PC-9 (cell line): ENCODE results near the gene PDHA1. TPM values are rescaled to one million over a fixed set of nuclear protein-coding genes. Genes with fewer than 3 reads are reported as not detected.

Source experiments
- BruUV-seq: library from RNA; stranded (reverse); fragments of 400-500 nt; replicated peaks from 2 replicates; lab custom pipeline; 2021; lab: Mats Ljungman, UMichigan
- CTCF ChIA-PET: fragments of 300-600 bp; sonication (Branson Sonifier 250); formaldehyde crosslinking; loops from one replicate; lab custom pipeline; 2022; ENCODE audit warnings: antibody characterized with exemption; lab: Charles Lee
- POLR2A ChIA-PET: fragments of 300-600 bp; sonication (Branson Sonifier 250); formaldehyde crosslinking; loops from one replicate; lab custom pipeline; 2022; ENCODE audit warnings: antibody characterized with exemption; ENCODE audit not compliant: unreplicated experiment; lab: Charles Lee
- DNase-seq, 2 experiments: peaks; one replicate each; pipeline versions ENCODE4 v3.0.0 to v3.0.0-alpha.2; 2015 to 2022; ENCODE audit warnings: mixed read lengths in 1 of 2
- H2AFZ ChIP-seq: fragments of 200-600 bp; sonication (generic); 2 replicates; pipeline ENCODE4 v1.8.1; 2017; ENCODE audit warnings: antibody characterized with exemption
- H3F3A ChIP-seq: fragments of 200-600 bp; sonication (generic); 2 replicates; pipeline ENCODE4 v1.8.1; 2017; ENCODE audit warnings: antibody characterized with exemption, mild to moderate bottlenecking, low read depth; ENCODE audit not compliant: insufficient read depth
- H3K27ac ChIP-seq: fragments of 200-600 bp; sonication (generic); 2 replicates; pipeline ENCODE4 v1.6.1; 2016; ENCODE audit warnings: mixed run types
- H3K27me3 ChIP-seq: fragments of 200-600 bp; sonication (generic); 2 replicates; pipeline ENCODE4 v1.6.1; 2016; ENCODE audit warnings: low read depth, mixed run types; ENCODE audit not compliant: insufficient read depth
- H3K36me3 ChIP-seq: fragments of 200-600 bp; sonication (generic); 2 replicates; pipeline ENCODE4 v1.6.1; 2016; ENCODE audit warnings: low read depth, mixed run types
- H3K4me1 ChIP-seq: fragments of 200-600 bp; sonication (generic); replicated peaks from 2 replicates; pipeline ENCODE4 v1.6.1; 2016; ENCODE audit warnings: mixed run types; ENCODE audit not compliant: insufficient read depth
- H3K4me2 ChIP-seq: fragments of 200-600 bp; sonication (generic); 2 replicates; pipeline ENCODE4 v1.6.1; 2017; ENCODE audit warnings: mixed run types
- H3K4me3 ChIP-seq: fragments of 200-600 bp; sonication (generic); 2 replicates; pipeline ENCODE4 v1.6.1; 2016; ENCODE audit warnings: mixed run types
- H3K79me2 ChIP-seq: fragments of 200-600 bp; sonication (generic); 2 replicates; pipeline ENCODE4 v1.6.1; 2017; ENCODE audit warnings: low read depth, mixed run types
- H3K9me2 ChIP-seq: fragments of 200-600 bp; sonication (generic); 2 replicates; pipeline ENCODE4 v1.8.1; 2017; ENCODE audit warnings: mild to moderate bottlenecking; ENCODE audit not compliant: insufficient read depth
- H3K9me3 ChIP-seq: fragments of 200-600 bp; sonication (generic); 2 replicates; pipeline ENCODE4 v1.8.1; 2016; ENCODE audit warnings: low read depth; ENCODE audit not compliant: insufficient read depth
- H4K20me1 ChIP-seq: fragments of 200-600 bp; sonication (generic); 2 replicates; pipeline ENCODE4 v1.8.1; 2017; ENCODE audit not compliant: insufficient read depth
- CTCF ChIP-seq: fragments of 200-600 bp; sonication (generic); conservative IDR thresholded peaks from 2 replicates; pipeline ENCODE4 v1.6.1; 2017; ENCODE audit warnings: mixed run types, antibody characterized with exemption, mild to moderate bottlenecking, moderate library complexity
- EZH2 ChIP-seq: fragments of 200-600 bp; sonication (generic); IDR thresholded peaks from 2 replicates; pipeline ENCODE4 v1.8.0; 2017; ENCODE audit warnings: antibody characterized with exemption, low read depth
- intact Hi-C: fragments of 100-400 bp; cut with micrococcal nuclease; formaldehyde crosslinking; loops from one replicate; pipeline ENCODE4 v1.10.0; 2022; ENCODE audit not compliant: unreplicated experiment
- total RNA-seq: library from RNA; stranded (reverse); gene quantifications from 2 replicates; pipeline ENCODE4 v1.2.3, GENCODE V29; 2021

Gene PDHA1
- total RNA-seq, 1 experiment from 2014 or later, result 193 TPM

GRCh38 chrX:19347916-19348315 is 4.2 kb downstream of the PDHA1 start:
- intact Hi-C loops, result no loop called here
- ChIA-PET POLR2A (no interaction called here), CTCF (no interaction called here)
- no peaks in the 10 kb centered on the region for H3K27me3 ChIP-seq
- H3F3A ChIP-seq, result no peaks in the 10 kb centered on the region
- no peak overlapping the region for H3K4me3 ChIP-seq
- H3K27ac ChIP-seq, result no peak overlapping the region
- peaks cover 8% of the 10 kb centered on the region; the same call in 1 of the 2 replicates for H3K4me1 ChIP-seq
- no peaks in the 10 kb centered on the region for H3K9me2 ChIP-seq
- TF ChIP-seq EZH2, result no peak
- TF ChIP-seq CTCF, result no peak
- no TSS peak for BruUV-seq
- H3K79me2 ChIP-seq, result peaks cover 40% of the 10 kb centered on the region
- H2AFZ ChIP-seq, result no peak overlapping the region
- no peaks in the 10 kb centered on the region; the same call in 1 of the 2 replicates for H4K20me1 ChIP-seq
- H3K4me2 ChIP-seq, result no peak overlapping the region
- no peak for DNase-seq
- H3K9me3 ChIP-seq, result no peaks in the 10 kb centered on the region
- H3K36me3 ChIP-seq, result no peaks in the 10 kb centered on the region

- H3K36me3 ChIP-seq, result no peaks in the 10 kb centered on the region
- 0 out of 2 replicates have a peak, but pooled peaks cover 4% of the 10 kb centered on the region for H3K4me1 ChIP-seq
- DNase-seq, result no peak
- no TSS peak for BruUV-seq
- ChIA-PET POLR2A (no interaction called here), CTCF (no interaction called here)
- no peak for TF ChIP-seq EZH2
- H3K27me3 ChIP-seq, result no peaks in the 10 kb centered on the region
- no peak overlapping the region for H3K4me2 ChIP-seq
- H4K20me1 ChIP-seq, result no peaks in the 10 kb centered on the region; the same call in 1 of the 2 replicates
- no peak overlapping the region for H3K27ac ChIP-seq
- no peaks in the 10 kb centered on the region for H3F3A ChIP-seq
- H3K4me3 ChIP-seq, result no peak overlapping the region
- intact Hi-C loops, result no loop called here
- no peak overlapping the region for H2AFZ ChIP-seq
- no peaks in the 10 kb centered on the region for H3K9me3 ChIP-seq
- H3K9me2 ChIP-seq, result no peaks in the 10 kb centered on the region
- peaks cover 38% of the 10 kb centered on the region for H3K79me2 ChIP-seq
These were observed 5.5 kb downstream of the PDHA1 start for GRCh38 chrX:19349264-19349663.

- Histone ChIP-seq H3K9me3 (no peaks in the 10 kb centered on the region), H3F3A (no peaks in the 10 kb centered on the region), H2AFZ (no peak overlapping the region), H3K9me2 (no peaks in the 10 kb centered on the region), H3K4me3 (no peak overlapping the region), H3K36me3 (no peaks in the 10 kb centered on the region), H3K27ac (no peak overlapping the region), H3K4me1 (no peaks in the 10 kb centered on the region), H4K20me1 (no peaks in the 10 kb centered on the region; the same call in 1 of the 2 replicates), H3K4me2 (no peak overlapping the region), H3K27me3 (no peaks in the 10 kb centered on the region), H3K79me2 (peaks cover 21% of the 10 kb centered on the region)
- no TSS peak for BruUV-seq
- DNase-seq, result no peak
- intact Hi-C loops, result no loop called here
- TF ChIP-seq EZH2 (no peak), CTCF (no peak)
- ChIA-PET POLR2A (no interaction called here), CTCF (no interaction called here)
These were observed 7.2 kb downstream of the PDHA1 start for GRCh38 chrX:19350941-19351384.

- no peak overlapping the region for H3K4me3 ChIP-seq
- ChIA-PET POLR2A (no interaction called here), CTCF (no interaction called here)
- no peak for TF ChIP-seq CTCF
- TF ChIP-seq EZH2, result no peak
- H4K20me1 ChIP-seq, result no peaks in the 10 kb centered on the region
- H3F3A ChIP-seq, result no peaks in the 10 kb centered on the region
- H3K27me3 ChIP-seq, result no peaks in the 10 kb centered on the region
- no peaks in the 10 kb centered on the region for H3K4me1 ChIP-seq
- no peak for DNase-seq
- intact Hi-C loops, result no loop called here
- no TSS peak for BruUV-seq
- no peak overlapping the region for H3K27ac ChIP-seq
- no peaks in the 10 kb centered on the region for H3K79me2 ChIP-seq
- H3K9me3 ChIP-seq, result no peaks in the 10 kb centered on the region
- H3K36me3 ChIP-seq, result no peaks in the 10 kb centered on the region
- no peak overlapping the region for H3K4me2 ChIP-seq
- no peaks in the 10 kb centered on the region for H3K9me2 ChIP-seq
- H2AFZ ChIP-seq, result no peak overlapping the region
These were observed 10.9 kb downstream of the PDHA1 start for GRCh38 chrX:19354625-19355024.
